CD4-positive, alpha-beta T cell (primary cell): Measurements from ENCODE around the gene DVL1. TPM values are rescaled to one million over a fixed set of nuclear protein-coding genes. Genes with fewer than 3 reads are reported as not detected.

Experiments
- ATAC-seq: fragments of 200-7000 bp; cut with Tn5 transposase; one replicate; pipeline ENCODE4 v1.10.0; 2022; ENCODE audit warnings: mild to moderate bottlenecking; ENCODE audit not compliant: poor library complexity
- CTCF ChIA-PET: fragments of 350-600 bp; sonication (Branson Sonifier 250); formaldehyde crosslinking; loops from one replicate; lab custom pipeline; 2021; ENCODE audit warnings: antibody characterized with exemption, inconsistent platforms; lab: Charles Lee
- POLR2A ChIA-PET: fragments of 350-600 bp; sonication (Branson Sonifier 250); formaldehyde crosslinking; loops from one replicate; lab custom pipeline; 2021; ENCODE audit warnings: antibody characterized with exemption, inconsistent platforms; lab: Charles Lee
- DNase-seq, 14 experiments: peaks; one replicate each; pipeline ENCODE4 v3.0.0-alpha.2; 2013 to 2020; ENCODE audit warnings: mixed read lengths in 2 of 14
- H3K27ac ChIP-seq, 2 donors: one replicate each; pipeline versions ENCODE4 v1.5.1 to v1.7.0; 2013; ENCODE audit warnings: low read length in 2 of 2, low read depth in 1 of 2, mild to moderate bottlenecking in 1 of 2
- H3K27me3 ChIP-seq, 2 experiments: 1 replicate in 1 of 2; 2 replicates in 1 of 2; pipeline versions ENCODE4 v1.6.1 to v1.7.0; 2013; ENCODE audit warnings: low read length in 2 of 2, control low read depth in 1 of 2, mild to moderate bottlenecking in 1 of 2, moderate library complexity in 1 of 2; ENCODE audit not compliant: insufficient read depth in 2 of 2, control insufficient read depth in 1 of 2
- H3K36me3 ChIP-seq: one replicate; pipeline ENCODE4 v1.6.1; 2013; ENCODE audit warnings: low read length, control low read depth; ENCODE audit not compliant: insufficient read depth
- H3K4me1 ChIP-seq: one replicate; pipeline ENCODE4 v1.6.1; 2013; ENCODE audit warnings: low read length, control low read depth; ENCODE audit not compliant: insufficient read depth
- H3K4me3 ChIP-seq: one replicate; pipeline ENCODE4 v1.5.1; 2013; ENCODE audit warnings: mild to moderate bottlenecking, low read length, moderate library complexity
- H3K9me3 ChIP-seq, 2 experiments: 1 replicate in 1 of 2; 2 replicates in 1 of 2; pipeline versions ENCODE4 v1.6.1 to v1.7.0; 2013; ENCODE audit warnings: low read length in 2 of 2, mild to moderate bottlenecking in 2 of 2, control low read depth in 1 of 2, moderate library complexity in 1 of 2; ENCODE audit not compliant: control insufficient read depth in 1 of 2, insufficient read depth in 1 of 2
- H3K27ac Mint-ChIP-seq: one replicate; pipeline ENCODE4 v1.8.0; 2020; ENCODE audit warnings: mixed read lengths
- H3K27me3 Mint-ChIP-seq: one replicate; pipeline ENCODE4 v1.8.0; 2021; ENCODE audit warnings: mixed read lengths
- H3K36me3 Mint-ChIP-seq: one replicate; pipeline ENCODE4 v1.8.0; 2021; ENCODE audit warnings: low read depth, mixed read lengths
- H3K4me1 Mint-ChIP-seq: one replicate; pipeline ENCODE4 v1.8.0; 2021; ENCODE audit warnings: low read depth, mixed read lengths
- H3K4me3 Mint-ChIP-seq: one replicate; pipeline ENCODE4 v1.8.0; 2020; ENCODE audit warnings: mild to moderate bottlenecking, mixed read lengths
- H3K9me3 Mint-ChIP-seq: one replicate; pipeline ENCODE4 v1.8.0; 2020; ENCODE audit warnings: mixed read lengths
- CTCF ChIP-seq: fragments of 200-600 bp; IDR thresholded peaks from one replicate; pipeline ENCODE4 v1.8.0; 2022; ENCODE audit warnings: antibody characterized with exemption, mild to moderate bottlenecking
- intact Hi-C, 2 experiments: fragments of 100-400 bp; cut with DNase I in 1 of 2; cut with micrococcal nuclease in 1 of 2; formaldehyde crosslinking; loops; one replicate each; pipeline versions ENCODE4 v1.15.1 to v1.9.0; 2023 to 2025; cut with DNase I, micrococcal nuclease
- total RNA-seq, 174 experiments: library from RNA in 2 of 174; stranded (reverse) in 2 of 174; gene quantifications; one replicate each; pipeline ENCODE4 v1.2.3 and lab custom pipeline; 2021 to 2026

Gene DVL1
- total RNA-seq, 2 experiments from 2014 or later = 44.9 to 45.5 TPM

GRCh38 chr1:1397839-1398523 lies 48.8 kb upstream of the DVL1 start:
- no peaks in the 10 kb centered on the region for H3K9me3 ChIP-seq
- no peak for TF ChIP-seq CTCF
- H3K27me3 ChIP-seq = no peaks in the 10 kb centered on the region
- H3K4me3 ChIP-seq = peak overlapping the region; percentile 81
- H3K27ac ChIP-seq = peak overlapping the region in 1 of 2 donors; percentile 1
- no peak for DNase-seq
- peak overlapping the region; percentile 91 for H3K4me3 Mint-ChIP-seq
- ChIA-PET POLR2A (interaction anchor here (3.5 to 4.2 kb wide), 2 partner anchors 10 to 23 kb away, joined by 45 to 80 read pairs; partner anchors contain the start of genes AURKAIP1 and MRPL20), CTCF (interaction anchor here (2.0 kb wide), 1 partner anchor 26 kb away, joined by 10 read pairs; no protein-coding TSS in a partner anchor)
- intact Hi-C loops = loop anchor here (1.0 to 5.0 kb wide), 3 partner anchors 11 to 126 kb away; partner anchors contain the start of genes AURKAIP1 (in 1 of the 2) and UBE2J2 (in 1 of the 2)
- H3K36me3 ChIP-seq = peaks cover 74% of the 10 kb centered on the region
- no peaks in the 10 kb centered on the region for H3K27me3 Mint-ChIP-seq
- peak overlapping the region; percentile 86 for H3K27ac Mint-ChIP-seq
- H3K4me1 ChIP-seq = peaks cover 49% of the 10 kb centered on the region
- H3K4me1 Mint-ChIP-seq = peaks cover 47% of the 10 kb centered on the region
- no peaks in the 10 kb centered on the region for H3K9me3 Mint-ChIP-seq
- H3K36me3 Mint-ChIP-seq = peaks cover 78% of the 10 kb centered on the region
- no peak for ATAC-seq

DNA sequence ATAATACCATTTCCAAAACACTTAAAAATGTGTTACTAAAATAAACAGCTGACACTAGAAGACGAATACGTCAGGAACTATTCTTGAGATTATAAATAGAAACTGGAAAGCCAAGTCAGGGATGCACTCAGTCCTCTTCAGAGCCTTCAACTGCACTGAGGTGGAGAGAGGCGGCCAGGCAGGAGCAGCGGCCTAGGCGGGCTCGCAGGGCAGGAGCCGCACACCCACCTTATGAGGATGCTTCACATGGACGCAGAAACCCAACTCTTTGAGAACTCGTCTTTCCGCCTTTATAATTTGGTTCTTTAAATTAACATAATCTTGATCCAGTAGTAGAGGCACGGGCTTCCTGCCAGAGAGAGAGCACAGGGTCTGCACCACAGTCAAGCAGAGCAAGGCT lies 45.9 kb upstream of the DVL1 start:
- H3K27ac Mint-ChIP-seq = peak overlapping the region; percentile 14
- POLR2A ChIA-PET = no interaction called here
- intact Hi-C loops = loop anchor here in 1 of 2 experiments (5.0 kb wide), 1 partner anchor 123 kb away; the partner anchor contains the start of gene UBE2J2

DNA sequence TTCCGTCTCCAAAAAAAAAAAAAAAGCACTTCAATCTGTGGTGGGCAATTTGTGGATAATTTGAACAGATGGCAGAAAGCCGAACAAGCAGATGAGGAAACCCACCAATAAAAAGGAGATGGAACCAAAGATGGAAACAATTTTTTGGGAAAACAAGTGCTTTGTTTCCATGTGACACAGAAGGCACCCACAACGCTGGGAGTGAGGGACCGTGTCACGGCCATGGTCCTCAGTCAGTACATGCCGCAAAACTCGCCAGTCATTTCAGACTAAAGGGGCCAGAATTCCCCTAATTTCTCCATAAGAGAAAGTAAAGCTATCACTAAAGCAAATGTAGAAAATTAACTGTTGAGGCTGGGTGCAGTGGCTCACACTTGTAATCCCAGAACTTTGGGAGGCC lies 44.9 kb upstream of the DVL1 start:
- Mint-ChIP-seq H3K27ac (no peak overlapping the region), H3K36me3 (peaks cover 84% of the 10 kb centered on the region), H3K4me1 (peaks cover 28% of the 10 kb centered on the region), H3K4me3 (no peak overlapping the region), H3K27me3 (no peaks in the 10 kb centered on the region), H3K9me3 (no peaks in the 10 kb centered on the region)
- Histone ChIP-seq H3K27me3 (no peaks in the 10 kb centered on the region), H3K4me3 (no peak overlapping the region), H3K4me1 (peaks cover 23% of the 10 kb centered on the region), H3K9me3 (no peaks in the 10 kb centered on the region), H3K36me3 (peaks cover 85% of the 10 kb centered on the region), H3K27ac (no peak overlapping the region)
- ATAC-seq (no peak), DNase-seq (no peak)
- ChIA-PET POLR2A (no interaction called here), CTCF (no interaction called here)
- intact Hi-C loops = no loop called here
- TF ChIP-seq CTCF = no peak

More for the DNA sequence above, 45.9 kb upstream of the DVL1 start:
- no peak overlapping the region for H3K4me3 ChIP-seq
- peaks cover 75% of the 10 kb centered on the region for H3K36me3 ChIP-seq
- Mint-ChIP-seq H3K27me3 (no peaks in the 10 kb centered on the region), H3K9me3 (no peaks in the 10 kb centered on the region), H3K36me3 (peaks cover 84% of the 10 kb centered on the region), H3K4me3 (peak overlapping the region; percentile 79), H3K4me1 (peaks cover 37% of the 10 kb centered on the region)
- peaks cover 31% of the 10 kb centered on the region for H3K4me1 ChIP-seq
- CTCF ChIA-PET = no interaction called here
- DNase-seq (no peak), ATAC-seq (no peak)
- no peak overlapping the region for H3K27ac ChIP-seq
- H3K9me3 ChIP-seq = no peaks in the 10 kb centered on the region
- no peak for TF ChIP-seq CTCF
- no peaks in the 10 kb centered on the region for H3K27me3 ChIP-seq
